ACC112 (cell line): ENCODE measurements around the gene AGPAT4.

Source experiments
- H2AFZ ChIP-seq: fragments of 200-600 bp; sonication (generic); one replicate; pipeline ENCODE4 v1.6.0; 2017; ENCODE audit warnings: antibody characterized with exemption, low read length; ENCODE audit not compliant: unreplicated experiment
- H3K27ac ChIP-seq: fragments of 200-600 bp; sonication (generic); 2 replicates; pipeline ENCODE4 v1.5.1; 2014; ENCODE audit warnings: low read depth, mild to moderate bottlenecking, antibody characterized with exemption, low read length, moderate library complexity
- H3K27me3 ChIP-seq: fragments of 200-600 bp; sonication (generic); 2 replicates; pipeline ENCODE4 v1.6.1; 2014; ENCODE audit warnings: mild to moderate bottlenecking, antibody characterized with exemption, low read length, moderate library complexity, mixed read lengths; ENCODE audit not compliant: insufficient read depth
- H3K36me3 ChIP-seq: fragments of 200-600 bp; sonication (generic); 2 replicates; pipeline ENCODE4 v1.6.1; 2016; ENCODE audit warnings: mild to moderate bottlenecking, antibody characterized with exemption, low read length, moderate library complexity, mixed read lengths; ENCODE audit not compliant: insufficient read depth
- H3K4me1 ChIP-seq: fragments of 200-600 bp; sonication (generic); one replicate; pipeline ENCODE4 v1.6.1; 2016; ENCODE audit warnings: low read length, mixed read lengths; ENCODE audit not compliant: insufficient read depth, unreplicated experiment, control insufficient read depth
- H3K4me3 ChIP-seq: fragments of 200-600 bp; sonication (generic); 2 replicates; pipeline ENCODE4 v1.5.1; 2014; ENCODE audit warnings: mild to moderate bottlenecking, low read depth, low read length
- H3K79me2 ChIP-seq: fragments of 200-600 bp; sonication (generic); one replicate; pipeline ENCODE4 v1.6.0; 2016; ENCODE audit warnings: low read length; ENCODE audit not compliant: control insufficient read depth, unreplicated experiment, insufficient read depth

AGPAT4 gene

GRCh38 chr6:161095916-161096315, 177.9 kb downstream of the AGPAT4 start:
- Histone ChIP-seq H3K4me3 (no peak overlapping the region), H3K36me3 (peaks cover 12% of the 10 kb centered on the region; the same call in 1 of the 2 replicates), H3K27ac (no peak overlapping the region), H2AFZ (no peak overlapping the region), H3K79me2 (no peaks in the 10 kb centered on the region), H3K27me3 (no peaks in the 10 kb centered on the region), H3K4me1 (peaks cover 24% of the 10 kb centered on the region)

GRCh38 chr6:161094955-161095354, 178.9 kb downstream of the AGPAT4 start:
- Histone ChIP-seq H3K79me2 (no peaks in the 10 kb centered on the region), H3K27ac (no peak overlapping the region), H3K36me3 (peaks cover 12% of the 10 kb centered on the region; the same call in 1 of the 2 replicates), H2AFZ (no peak overlapping the region), H3K4me1 (peaks cover 24% of the 10 kb centered on the region), H3K4me3 (no peak overlapping the region), H3K27me3 (no peaks in the 10 kb centered on the region)

GRCh38 chr6:161091972-161092701, 181.7 kb downstream of the AGPAT4 start:
- no peak overlapping the region for H2AFZ ChIP-seq
- H3K4me1 ChIP-seq = peaks cover 24% of the 10 kb centered on the region
- H3K4me3 ChIP-seq = no peak overlapping the region
- peaks cover 21% of the 10 kb centered on the region; the same call in 1 of the 2 replicates for H3K36me3 ChIP-seq
- H3K27ac ChIP-seq = peak overlapping the region; percentile 16
- H3K79me2 ChIP-seq = no peaks in the 10 kb centered on the region
- H3K27me3 ChIP-seq = no peaks in the 10 kb centered on the region

GRCh38 chr6:161091151-161091550, 182.7 kb downstream of the AGPAT4 start:
- H3K27me3 ChIP-seq = no peaks in the 10 kb centered on the region
- H3K4me3 ChIP-seq = no peak overlapping the region
- H3K4me1 ChIP-seq = peaks cover 24% of the 10 kb centered on the region
- H3K79me2 ChIP-seq = no peaks in the 10 kb centered on the region
- no peak overlapping the region for H3K27ac ChIP-seq
- no peak overlapping the region for H2AFZ ChIP-seq
- H3K36me3 ChIP-seq = peaks cover 21% of the 10 kb centered on the region

GRCh38 chr6:161088676-161089328, 185.1 kb downstream of the AGPAT4 start:
- peaks cover 32% of the 10 kb centered on the region for H3K36me3 ChIP-seq
- H2AFZ ChIP-seq = no peak overlapping the region
- H3K27ac ChIP-seq = no peak overlapping the region
- peaks cover 10% of the 10 kb centered on the region for H3K4me1 ChIP-seq
- H3K4me3 ChIP-seq = no peak overlapping the region
- H3K79me2 ChIP-seq = no peaks in the 10 kb centered on the region
- no peaks in the 10 kb centered on the region for H3K27me3 ChIP-seq

- H3K27me3 ChIP-seq = no peaks in the 10 kb centered on the region
- no peaks in the 10 kb centered on the region for H3K79me2 ChIP-seq
- no peak overlapping the region for H3K27ac ChIP-seq
- no peak overlapping the region for H3K4me3 ChIP-seq
- H3K4me1 ChIP-seq = peaks cover 4% of the 10 kb centered on the region
- no peak overlapping the region for H2AFZ ChIP-seq
- peaks cover 48% of the 10 kb centered on the region for H3K36me3 ChIP-seq
Measured at GRCh38 chr6:161085246-161085645, 188.6 kb downstream of the AGPAT4 start.

- Histone ChIP-seq H3K27ac (no peak overlapping the region), H3K36me3 (peaks cover 38% of the 10 kb centered on the region), H3K4me1 (peaks cover 12% of the 10 kb centered on the region), H3K79me2 (no peaks in the 10 kb centered on the region), H3K4me3 (no peak overlapping the region), H2AFZ (no peak overlapping the region), H3K27me3 (no peaks in the 10 kb centered on the region)
Measured at GRCh38 chr6:161082215-161082614, 191.6 kb downstream of the AGPAT4 start.

GRCh38 chr6:161080263-161080970, 193.4 kb downstream of the AGPAT4 start:
- no peaks in the 10 kb centered on the region for H3K79me2 ChIP-seq
- H3K27ac ChIP-seq = peak overlapping the region; percentile 45
- no peak overlapping the region for H2AFZ ChIP-seq
- no peak overlapping the region for H3K4me3 ChIP-seq
- no peaks in the 10 kb centered on the region for H3K27me3 ChIP-seq
- peaks cover 32% of the 10 kb centered on the region for H3K36me3 ChIP-seq
- peaks cover 12% of the 10 kb centered on the region for H3K4me1 ChIP-seq
